Esophagus muscularis mucosa (tissue), 4 donors: ENCODE data around the gene IGF2R. TPM values are rescaled to one million over a fixed set of nuclear protein-coding genes. Genes with fewer than 3 reads are reported as not detected.
"Not testable (repeated sequence)": the region's sequence is repeated elsewhere in the genome, so short reads cannot be mapped to it uniquely, and the experiment has no call there.

Experiments used
- DNase-seq: peaks from one replicate; pipeline ENCODE4 v3.0.0-alpha.2; 2017; ENCODE audit errors: extremely low spot score
- H3K27ac ChIP-seq, 4 donors: fragments of 200-600 bp; sonication (generic); replicated peaks in 1 of 4; 1 replicate in 3 of 4; 2 replicates in 1 of 4; pipeline ENCODE4 v1.5.1; 2016 to 2019; ENCODE audit warnings: mild to moderate bottlenecking in 1 of 4
- H3K27me3 ChIP-seq, 4 donors: fragments of 200-600 bp; sonication (generic); one replicate each; pipeline versions ENCODE4 v1.5.1 to v1.6.0; 2016 to 2019
- H3K36me3 ChIP-seq, 4 donors: fragments of 200-600 bp; sonication (generic); one replicate each; pipeline ENCODE4 v1.5.1; 2016 to 2019
- H3K4me1 ChIP-seq, 4 donors: fragments of 200-600 bp; sonication (generic); one replicate each; pipeline ENCODE4 v1.5.1; 2016 to 2019
- H3K4me3 ChIP-seq, 4 donors: fragments of 200-600 bp; sonication (generic); 1 replicate in 2 of 4; 2 replicates in 2 of 4; pipeline ENCODE4 v1.5.1; 2016 to 2019; ENCODE audit warnings: mild to moderate bottlenecking in 4 of 4, moderate library complexity in 1 of 4
- H3K9me3 ChIP-seq, 4 donors: fragments of 200-600 bp; sonication (generic); 1 replicate in 3 of 4; 2 replicates in 1 of 4; pipeline ENCODE4 v1.5.1; 2016 to 2019
- EP300 ChIP-seq: sonication (generic); formaldehyde crosslinking; IDR thresholded peaks from one replicate; pipeline ENCODE4 v1.6.1; 2017; ENCODE audit warnings: antibody characterized with exemption
- POLR2A ChIP-seq: fragments of 450-650 bp; IDR thresholded peaks from one replicate; pipeline ENCODE4 v1.6.1; 2017; ENCODE audit warnings: antibody characterized with exemption, moderate library complexity, mild to moderate bottlenecking, low read depth
- POLR2AphosphoS5 ChIP-seq, 2 donors: sonication (generic); formaldehyde crosslinking; IDR thresholded peaks; one replicate each; pipeline ENCODE4 v1.6.1; 2017; ENCODE audit warnings: antibody characterized with exemption in 2 of 2
- WGBS: methylation state at CpG from one replicate; pipeline ENCODE4 v1.1.5; 2018; 5-methylcytosine and 5-hydroxymethylcytosine counted together
- intact Hi-C: fragments of 100-400 bp; cut with DNase I; formaldehyde crosslinking; loops from one replicate; pipeline ENCODE4 v1.15.1; 2023
- total RNA-seq, 4 donors: library from RNA; depleted of rRNA; stranded (reverse); fragments of >200 nt; gene quantifications; one replicate each; pipeline versions ENCODE4 v1.1.0 to v1.2.1, GENCODE V29; 2016
- TF ChIP-seq, protein P1 (sequence below), 3 experiments: fragments of 200-600 bp in 2 of 3; fragments of 450-650 bp in 1 of 3; sonication (generic) in 2 of 3; IDR thresholded peaks; one replicate each; pipeline ENCODE4 v1.5.1; 2017 to 2019; ENCODE audit warnings: antibody characterized with exemption in 3 of 3, mild to moderate bottlenecking in 2 of 3, moderate library complexity in 1 of 3

The IGF2R gene
- total RNA-seq, 4 donors from 2014 or later, result 43.6 to 75.3 (median 58.4) TPM

- no peaks in the 10 kb centered on the region for H3K9me3 ChIP-seq
- TF ChIP-seq POLR2A (no peak), POLR2AphosphoS5 (IDR thresholded peaks at IDR 0.05) (no peak)
- TF ChIP-seq, protein P1, sequence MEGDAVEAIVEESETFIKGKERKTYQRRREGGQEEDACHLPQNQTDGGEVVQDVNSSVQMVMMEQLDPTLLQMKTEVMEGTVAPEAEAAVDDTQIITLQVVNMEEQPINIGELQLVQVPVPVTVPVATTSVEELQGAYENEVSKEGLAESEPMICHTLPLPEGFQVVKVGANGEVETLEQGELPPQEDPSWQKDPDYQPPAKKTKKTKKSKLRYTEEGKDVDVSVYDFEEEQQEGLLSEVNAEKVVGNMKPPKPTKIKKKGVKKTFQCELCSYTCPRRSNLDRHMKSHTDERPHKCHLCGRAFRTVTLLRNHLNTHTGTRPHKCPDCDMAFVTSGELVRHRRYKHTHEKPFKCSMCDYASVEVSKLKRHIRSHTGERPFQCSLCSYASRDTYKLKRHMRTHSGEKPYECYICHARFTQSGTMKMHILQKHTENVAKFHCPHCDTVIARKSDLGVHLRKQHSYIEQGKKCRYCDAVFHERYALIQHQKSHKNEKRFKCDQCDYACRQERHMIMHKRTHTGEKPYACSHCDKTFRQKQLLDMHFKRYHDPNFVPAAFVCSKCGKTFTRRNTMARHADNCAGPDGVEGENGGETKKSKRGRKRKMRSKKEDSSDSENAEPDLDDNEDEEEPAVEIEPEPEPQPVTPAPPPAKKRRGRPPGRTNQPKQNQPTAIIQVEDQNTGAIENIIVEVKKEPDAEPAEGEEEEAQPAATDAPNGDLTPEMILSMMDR (IDR thresholded peaks at IDR 0.05), result no peak
- peaks cover 58 to 99% (median 92%) of the 10 kb centered on the region in 4 donors for H3K36me3 ChIP-seq
- H3K27me3 ChIP-seq, result no peaks in the 10 kb centered on the region
- H3K4me1 ChIP-seq, result peaks cover 0 to 13% (median 9%) of the 10 kb centered on the region in 4 donors
- no peak for DNase-seq
- H3K27ac ChIP-seq, result peak overlapping the region in 2 of 4 donors; percentile 42 to 61
- intact Hi-C loops, result loop anchor here (2.0 kb wide), 1 partner anchor 367 kb away; no protein-coding TSS in a partner anchor
- H3K4me3 ChIP-seq, result no peak overlapping the region
- WGBS, result 95% methylated on average over 7 of the region's 7 CpGs
Observed at GRCh38 chr6:160089534-160089897, 120.6 kb downstream of the IGF2R start.

DNA sequence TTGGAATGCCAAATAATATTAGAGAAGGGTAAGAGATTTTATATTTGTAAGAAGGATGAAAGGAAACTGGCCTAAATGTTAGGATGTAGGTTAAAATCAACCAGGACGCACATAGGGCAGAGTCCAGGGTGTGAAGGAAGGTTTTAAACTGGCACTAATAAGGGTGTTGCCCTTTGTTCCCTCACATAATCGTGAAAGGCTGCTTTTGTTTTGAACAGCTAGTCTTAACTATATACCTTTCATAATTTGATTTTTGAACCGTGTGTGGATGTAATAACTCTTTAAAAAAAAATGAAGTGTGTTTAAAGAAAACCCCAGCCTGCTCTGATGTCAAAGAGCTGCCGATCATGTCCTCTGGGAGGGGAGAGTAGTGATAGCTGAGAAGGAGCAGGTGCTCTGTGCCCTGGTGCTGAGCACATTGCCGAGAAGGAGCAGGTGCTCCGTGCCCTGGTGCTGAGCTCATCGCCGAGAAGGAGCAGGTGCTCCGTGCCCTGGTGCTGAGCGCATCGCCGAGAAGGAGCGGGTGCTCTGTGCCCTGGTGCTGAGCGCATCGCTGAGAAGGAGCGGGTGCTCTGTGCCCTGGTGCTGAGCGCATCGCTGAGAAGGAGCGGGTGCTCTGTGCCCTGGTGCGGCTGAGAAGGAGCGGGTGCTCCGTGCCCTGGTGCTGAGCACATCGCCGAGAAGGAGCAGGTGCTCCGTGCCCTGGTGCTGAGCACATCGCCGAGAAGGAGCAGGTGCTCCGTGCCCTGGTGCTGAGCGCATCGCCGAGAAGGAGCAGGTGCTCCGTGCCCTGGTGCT is 121.8 kb downstream of the IGF2R start:
- not testable (repeated sequence) for DNase-seq
- peaks cover 49 to 99% (median 88%) of the 10 kb centered on the region in 4 donors for H3K36me3 ChIP-seq

GRCh38 chr6:160092176-160092575 is 123.3 kb downstream of the IGF2R start:
- WGBS, result 96% methylated on average over 5 of the region's 6 CpGs

More for the DNA sequence above, 121.8 kb downstream of the IGF2R start:
- H3K27me3 ChIP-seq, H3K27ac ChIP-seq, H3K4me3 ChIP-seq, intact Hi-C loops, H3K9me3 ChIP-seq: not testable (repeated sequence)
- 93% methylated on average over 20 of the region's 32 CpGs for WGBS
- peaks cover 0 to 13% (median 9%) of the 10 kb centered on the region in 4 donors for H3K4me1 ChIP-seq

GRCh38 chr6:160092602-160093001 is 123.7 kb downstream of the IGF2R start:
- H3K36me3 ChIP-seq, result peaks cover 54 to 99% (median 87%) of the 10 kb centered on the region in 4 donors
- peaks cover 0 to 13% (median 9%) of the 10 kb centered on the region in 4 donors for H3K4me1 ChIP-seq
- TF ChIP-seq POLR2AphosphoS5 (IDR thresholded peaks at IDR 0.05), result no peak
- no peak for TF ChIP-seq EP300
- H3K27me3 ChIP-seq, result no peaks in the 10 kb centered on the region
- no peak for DNase-seq
- intact Hi-C loops, result no loop called here
- no peaks in the 10 kb centered on the region for H3K9me3 ChIP-seq
- no peak overlapping the region for H3K4me3 ChIP-seq
- H3K27ac ChIP-seq, result no peak overlapping the region
- 96% methylated on average over 6 of the region's 10 CpGs for WGBS

More at GRCh38 chr6:160092176-160092575, 123.3 kb downstream of the IGF2R start:
- H3K9me3 ChIP-seq, H3K27me3 ChIP-seq, H3K4me3 ChIP-seq, DNase-seq, H3K27ac ChIP-seq, intact Hi-C loops: not testable (repeated sequence)
- Histone ChIP-seq H3K36me3 (peaks cover 50 to 99% (median 85%) of the 10 kb centered on the region in 4 donors), H3K4me1 (peaks cover 0 to 13% (median 9%) of the 10 kb centered on the region in 4 donors)

GRCh38 chr6:160093061-160093460 is 124.2 kb downstream of the IGF2R start:
- Histone ChIP-seq H3K9me3 (no peaks in the 10 kb centered on the region), H3K4me1 (peaks cover 0 to 9% (median 8%) of the 10 kb centered on the region in 4 donors), H3K4me3 (no peak overlapping the region), H3K27me3 (no peaks in the 10 kb centered on the region), H3K36me3 (peaks cover 54 to 99% (median 89%) of the 10 kb centered on the region in 4 donors), H3K27ac (no peak overlapping the region)
- WGBS, result 86% methylated on average over 7 of the region's 7 CpGs
- no peak for TF ChIP-seq POLR2AphosphoS5 (IDR thresholded peaks at IDR 0.05)
- TF ChIP-seq POLR2A, result no peak
- TF ChIP-seq, protein P1 (IDR thresholded peaks at IDR 0.05), result no peak
- no peak for TF ChIP-seq EP300
- intact Hi-C loops, result no loop called here
- DNase-seq, result no peak

DNA sequence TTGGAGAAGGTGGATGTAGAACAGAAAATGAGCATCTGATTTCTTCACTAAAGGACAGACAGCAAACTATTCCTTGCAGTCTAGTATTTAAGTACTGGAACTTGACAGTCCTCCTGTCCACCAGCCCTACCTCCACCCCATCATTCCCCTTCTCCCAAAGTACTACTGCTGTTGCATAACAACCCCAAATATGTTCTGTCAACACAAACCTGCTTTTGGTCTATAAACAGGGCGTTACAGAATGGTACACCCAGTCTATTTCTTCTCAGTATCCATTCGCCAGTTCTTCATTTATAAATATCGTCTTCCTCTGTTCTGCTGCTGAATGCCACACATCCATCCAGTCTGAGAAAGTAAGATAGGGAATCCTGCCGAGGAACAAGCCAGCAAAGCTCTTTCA is 125.1 kb downstream of the IGF2R start:
- H3K4me3 ChIP-seq, result no peak overlapping the region
- no peak overlapping the region for H3K27ac ChIP-seq
- H3K36me3 ChIP-seq, result peaks cover 51 to 99% (median 91%) of the 10 kb centered on the region in 4 donors
- H3K27me3 ChIP-seq, result no peaks in the 10 kb centered on the region
- TF ChIP-seq EP300 (no peak), POLR2AphosphoS5 (IDR thresholded peaks at IDR 0.05) (no peak), POLR2A (no peak)
- TF ChIP-seq, protein P1 (IDR thresholded peaks at IDR 0.05), result no peak
- intact Hi-C loops, result no loop called here
- H3K4me1 ChIP-seq, result peaks cover 0 to 2% (median under 1%) of the 10 kb centered on the region in 4 donors
- 88% methylated on average over 4 of the region's 4 CpGs for WGBS
- no peaks in the 10 kb centered on the region for H3K9me3 ChIP-seq
- no peak for DNase-seq
